Type B pancreatic cell (in vitro differentiated cells): ENCODE measurements around the gene ZBTB46. TPM values are rescaled to one million over a fixed set of nuclear protein-coding genes. Genes with fewer than 3 reads are reported as not detected.

Source experiments
- DNase-seq: peaks from one replicate; pipeline ENCODE4 v3.0.0; 2021; ENCODE audit warnings: mixed read lengths; ENCODE audit not compliant: unreplicated experiment; ENCODE audit errors: extremely low spot score
- H3K27ac Mint-ChIP-seq: 2 replicates; pipeline ENCODE4 v1.8.0; 2021; ENCODE audit warnings: mild to moderate bottlenecking, mixed read lengths
- H3K27me3 Mint-ChIP-seq: 2 replicates; pipeline ENCODE4 v1.8.0; 2021; ENCODE audit warnings: mixed read lengths
- H3K36me3 Mint-ChIP-seq: 2 replicates; pipeline ENCODE4 v1.8.0; 2021; ENCODE audit warnings: mixed read lengths
- H3K4me1 Mint-ChIP-seq: one replicate; pipeline ENCODE4 v1.8.0; 2021; ENCODE audit warnings: mixed read lengths; ENCODE audit not compliant: unreplicated experiment
- H3K4me3 Mint-ChIP-seq: 2 replicates; pipeline ENCODE4 v1.8.0; 2021; ENCODE audit warnings: mild to moderate bottlenecking, mixed read lengths
- H3K9me3 Mint-ChIP-seq: 2 replicates; pipeline ENCODE4 v1.8.0; 2021; ENCODE audit warnings: mixed read lengths
- total RNA-seq: library from RNA; stranded (reverse); gene quantifications from 2 replicates; pipeline ENCODE4 v1.2.1, GENCODE V29; 2021; ENCODE audit warnings: low replicate concordance
- TF ChIP-seq, protein P1 (sequence below): fragments of 200-600 bp; sonication (generic); conservative IDR thresholded peaks from 2 replicates; pipeline ENCODE4 v1.5.0; 2021; ENCODE audit warnings: antibody characterized with exemption, mild to moderate bottlenecking

Gene ZBTB46
- total RNA-seq, 1 donor from 2014 or later, result 13.6 TPM

DNA sequence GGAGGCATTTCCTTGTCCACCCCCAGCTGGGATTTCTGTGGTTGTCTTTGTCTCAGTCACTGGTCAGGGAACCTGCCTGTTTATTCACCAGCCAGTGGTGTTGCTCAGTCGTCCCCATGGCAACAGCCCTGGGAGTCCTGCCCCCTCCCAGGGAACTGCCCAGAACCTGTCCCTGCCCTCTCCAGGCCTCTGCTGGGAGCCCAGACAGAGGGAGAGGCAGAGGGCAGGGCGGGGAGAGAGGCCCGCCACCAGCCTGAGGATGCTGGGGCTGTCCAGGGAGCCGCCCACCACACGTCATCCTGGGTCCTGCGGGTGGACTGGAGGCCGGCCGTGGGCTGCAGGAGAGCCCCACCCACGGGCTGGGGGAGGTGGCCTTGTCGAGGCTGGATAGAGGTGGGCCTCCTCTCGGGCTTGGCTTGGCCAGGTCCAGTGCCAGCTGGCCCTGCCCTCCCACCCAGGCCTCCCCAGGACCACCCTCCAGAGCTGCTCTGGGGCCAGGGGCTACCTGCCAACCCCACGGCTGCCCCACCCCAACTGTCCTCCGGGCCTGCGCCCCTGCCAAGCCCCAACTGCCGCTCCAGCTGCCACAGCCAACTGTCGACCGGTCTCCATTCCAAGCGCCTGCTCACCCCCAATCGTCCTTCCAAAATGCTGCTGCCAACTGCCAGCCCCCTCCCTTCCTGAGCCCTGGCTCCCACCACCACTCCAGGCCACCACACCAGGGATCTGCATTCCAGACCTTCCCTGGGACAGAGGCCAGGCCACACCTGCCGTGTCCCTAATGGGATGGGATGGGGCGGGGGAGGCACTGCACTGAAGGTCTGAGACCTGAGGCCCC, 4.2 kb upstream of the ZBTB46 start:
- H3K27ac Mint-ChIP-seq, result peak overlapping the region; percentile 56
- H3K4me3 Mint-ChIP-seq, result peak overlapping the region; percentile 76
- peaks cover 10% of the 10 kb centered on the region for H3K4me1 Mint-ChIP-seq
- TF ChIP-seq, protein P1, sequence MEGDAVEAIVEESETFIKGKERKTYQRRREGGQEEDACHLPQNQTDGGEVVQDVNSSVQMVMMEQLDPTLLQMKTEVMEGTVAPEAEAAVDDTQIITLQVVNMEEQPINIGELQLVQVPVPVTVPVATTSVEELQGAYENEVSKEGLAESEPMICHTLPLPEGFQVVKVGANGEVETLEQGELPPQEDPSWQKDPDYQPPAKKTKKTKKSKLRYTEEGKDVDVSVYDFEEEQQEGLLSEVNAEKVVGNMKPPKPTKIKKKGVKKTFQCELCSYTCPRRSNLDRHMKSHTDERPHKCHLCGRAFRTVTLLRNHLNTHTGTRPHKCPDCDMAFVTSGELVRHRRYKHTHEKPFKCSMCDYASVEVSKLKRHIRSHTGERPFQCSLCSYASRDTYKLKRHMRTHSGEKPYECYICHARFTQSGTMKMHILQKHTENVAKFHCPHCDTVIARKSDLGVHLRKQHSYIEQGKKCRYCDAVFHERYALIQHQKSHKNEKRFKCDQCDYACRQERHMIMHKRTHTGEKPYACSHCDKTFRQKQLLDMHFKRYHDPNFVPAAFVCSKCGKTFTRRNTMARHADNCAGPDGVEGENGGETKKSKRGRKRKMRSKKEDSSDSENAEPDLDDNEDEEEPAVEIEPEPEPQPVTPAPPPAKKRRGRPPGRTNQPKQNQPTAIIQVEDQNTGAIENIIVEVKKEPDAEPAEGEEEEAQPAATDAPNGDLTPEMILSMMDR, result no peak
- no peaks in the 10 kb centered on the region for H3K36me3 Mint-ChIP-seq
- no peaks in the 10 kb centered on the region for H3K27me3 Mint-ChIP-seq
- no peak for DNase-seq
- H3K9me3 Mint-ChIP-seq, result no peaks in the 10 kb centered on the region

DNA sequence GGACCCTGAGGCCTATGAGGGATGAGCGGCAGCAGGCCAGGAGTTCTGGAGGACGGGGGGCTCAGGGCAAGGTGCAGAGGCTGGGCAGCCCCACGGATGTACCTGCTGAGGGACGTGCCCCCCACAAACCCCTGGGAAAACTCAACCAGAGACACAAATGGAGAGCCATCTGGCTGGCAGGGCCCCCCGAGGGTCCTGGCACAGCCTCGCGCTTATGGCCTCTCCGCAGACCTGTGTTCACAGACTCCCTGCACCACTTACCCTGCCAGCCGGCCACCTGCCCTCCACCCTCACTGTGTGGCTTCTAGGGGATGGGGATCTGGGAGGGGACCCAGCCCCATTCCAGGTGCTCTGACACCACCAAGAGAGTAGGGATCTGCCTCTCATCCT, 3.4 kb upstream of the ZBTB46 start:
- H3K27me3 Mint-ChIP-seq, result peaks cover 7% of the 10 kb centered on the region
- TF ChIP-seq, protein P1, result no peak
- no peaks in the 10 kb centered on the region for H3K36me3 Mint-ChIP-seq
- DNase-seq, result no peak
- no peak overlapping the region for H3K4me3 Mint-ChIP-seq
- H3K4me1 Mint-ChIP-seq, result peaks cover 17% of the 10 kb centered on the region
- no peaks in the 10 kb centered on the region for H3K9me3 Mint-ChIP-seq
- H3K27ac Mint-ChIP-seq, result peak overlapping the region; percentile 56

DNA sequence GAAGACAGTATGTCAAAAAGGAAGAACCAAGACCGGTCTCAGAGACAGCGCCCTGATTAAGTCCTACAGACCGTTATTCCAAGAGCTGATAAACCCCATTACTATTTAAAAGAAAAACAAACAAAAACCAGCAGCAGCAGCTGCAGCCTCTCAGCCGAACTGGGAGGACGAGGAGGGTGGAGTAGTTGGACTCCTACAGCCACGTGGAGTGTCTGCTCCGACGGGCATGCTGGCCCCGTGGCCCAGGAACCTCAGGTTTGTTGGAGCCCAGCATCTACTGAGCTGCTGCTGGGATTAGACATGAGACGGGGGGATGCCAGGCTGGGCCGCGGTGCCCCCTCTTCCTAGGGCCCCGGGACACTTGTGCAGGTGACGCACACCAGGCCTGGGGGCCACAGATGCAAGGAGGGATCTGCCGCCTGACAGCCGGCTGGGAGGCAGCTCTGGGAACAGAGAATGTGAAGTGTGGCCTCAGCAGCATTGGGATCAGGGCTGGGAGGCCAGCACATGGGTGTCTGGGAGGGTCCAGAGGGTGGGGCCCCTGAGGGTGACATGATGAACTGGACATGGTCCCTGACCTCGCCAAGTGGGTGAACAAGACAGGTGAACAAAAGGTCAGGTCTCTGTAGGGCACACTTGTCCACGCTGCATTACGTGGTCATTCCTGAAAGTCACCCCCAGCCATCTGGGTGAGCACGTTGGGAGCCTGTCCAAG, 2.9 kb upstream of the ZBTB46 start:
- Mint-ChIP-seq H3K36me3 (no peaks in the 10 kb centered on the region), H3K27me3 (peaks cover 10% of the 10 kb centered on the region), H3K9me3 (no peaks in the 10 kb centered on the region), H3K27ac (peak overlapping the region; percentile 12), H3K4me3 (peak overlapping the region; percentile 53), H3K4me1 (peaks cover 23% of the 10 kb centered on the region)
- no peak for DNase-seq
- TF ChIP-seq, protein P1, result no peak

DNA sequence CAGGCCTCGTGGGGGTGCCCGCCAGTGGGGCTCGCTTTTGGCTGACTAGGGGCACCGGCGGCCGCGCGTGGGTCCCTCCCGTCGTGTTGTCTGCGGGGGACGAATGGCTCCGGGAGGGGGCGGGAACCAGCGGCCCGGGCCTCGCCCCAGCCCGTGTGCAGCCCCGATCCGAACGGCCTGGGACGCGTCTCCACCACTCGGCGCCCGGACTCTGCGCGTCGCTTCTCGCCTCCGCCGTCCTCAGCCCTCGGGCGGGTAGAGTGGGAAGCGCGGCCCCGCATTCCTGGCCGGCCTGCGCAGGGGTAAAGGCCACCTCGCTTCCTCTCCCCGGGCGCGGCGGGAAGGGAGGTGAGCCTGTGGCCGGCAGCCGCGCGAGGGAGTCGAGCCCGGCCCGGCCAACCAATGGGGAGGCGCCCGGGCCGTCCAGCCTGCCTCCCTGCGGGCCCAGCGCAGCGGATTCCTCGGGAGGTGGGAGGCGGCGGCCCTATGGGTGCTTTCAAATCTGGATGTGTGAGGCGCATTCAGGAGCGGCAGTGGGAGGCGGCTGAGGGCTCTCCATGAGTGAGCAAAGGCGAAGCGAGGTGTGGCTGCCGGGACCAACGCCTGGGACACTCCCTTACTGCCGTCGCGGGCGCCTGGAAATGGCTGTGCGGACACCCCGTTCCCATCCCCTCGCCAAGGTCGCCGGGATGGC, 1.1 kb upstream of the ZBTB46 start:
- Mint-ChIP-seq H3K4me3 (peak overlapping the region; percentile 69), H3K9me3 (no peaks in the 10 kb centered on the region), H3K27me3 (peaks cover 15% of the 10 kb centered on the region), H3K27ac (no peak overlapping the region), H3K4me1 (peaks cover 23% of the 10 kb centered on the region), H3K36me3 (no peaks in the 10 kb centered on the region)
- DNase-seq, result no peak
- TF ChIP-seq, protein P1, result no peak

DNA sequence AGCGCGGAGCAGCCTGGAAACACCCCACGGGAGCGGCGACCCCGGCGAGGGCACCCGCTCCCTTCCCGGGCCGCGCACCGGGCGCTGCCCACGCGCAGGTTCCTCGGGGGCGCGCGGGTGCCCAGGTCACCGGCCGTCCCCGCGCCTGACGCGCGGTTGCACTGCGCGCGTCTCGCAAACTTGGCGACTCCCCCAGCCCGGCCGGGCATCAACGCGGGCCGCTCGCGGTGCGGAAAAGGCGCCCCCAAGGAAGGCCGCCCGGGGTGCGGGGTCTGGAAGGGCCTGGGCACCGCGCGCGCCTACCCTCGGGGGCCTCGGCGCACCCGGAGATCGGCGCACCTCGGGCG, 555 bp upstream of the ZBTB46 start:
- no peak overlapping the region for H3K27ac Mint-ChIP-seq
- H3K36me3 Mint-ChIP-seq, result no peaks in the 10 kb centered on the region
- no peak overlapping the region for H3K4me3 Mint-ChIP-seq
- DNase-seq, result no peak
- TF ChIP-seq, protein P1, result no peak
- no peaks in the 10 kb centered on the region for H3K9me3 Mint-ChIP-seq
- H3K27me3 Mint-ChIP-seq, result peaks cover 15% of the 10 kb centered on the region
- peaks cover 23% of the 10 kb centered on the region for H3K4me1 Mint-ChIP-seq
